ENCODE measurements around the gene C6orf62. TPM values are rescaled to one million over a fixed set of nuclear protein-coding genes. Genes with fewer than 3 reads are reported as not detected.

C6orf62 gene
- total RNA-seq, 4 donors from 2014 or later: 58.4 to 108 (median 87.3) TPM

- TF ChIP-seq POLR2A (IDR thresholded peaks at IDR 0.05) (no peak), CTCF (IDR thresholded peaks at IDR 0.05) (no peak)
These were observed 59.4 kb downstream of the C6orf62 start for GRCh38 chr6:24659561-24659960.

GRCh38 chr6:24658573-24659560 is 60.1 kb downstream of the C6orf62 start:
- WGBS, 2 donors: 76 to 83% methylated on average over 9 of the region's 9 CpGs
- H3K4me3 ChIP-seq (replicated peaks in 1 of 3): no peak overlapping the region
- no peaks in the 10 kb centered on the region for H3K27me3 ChIP-seq
- intact Hi-C loops (cut with DNase I): no loop called here
- no peak overlapping the region for H3K27ac ChIP-seq
- no peaks in the 10 kb centered on the region for H3K4me1 ChIP-seq
- TF ChIP-seq CTCF (IDR thresholded peaks at IDR 0.05) (no peak), POLR2A (IDR thresholded peaks at IDR 0.05) (no peak)
- H3K9me3 ChIP-seq: no peaks in the 10 kb centered on the region
- peaks cover 3 to 13% of the 10 kb centered on the region in 2 donors for H3K36me3 ChIP-seq
- no peak for DNase-seq

More at GRCh38 chr6:24659561-24659960, 59.4 kb downstream of the C6orf62 start:
- intact Hi-C loops (cut with DNase I): no loop called here
- DNase-seq: no peak
- no peak overlapping the region for H3K4me3 ChIP-seq (replicated peaks in 1 of 3)
- no peaks in the 10 kb centered on the region for H3K27me3 ChIP-seq
- no peaks in the 10 kb centered on the region for H3K9me3 ChIP-seq
- H3K4me1 ChIP-seq: no peaks in the 10 kb centered on the region
- peaks cover 3 to 10% of the 10 kb centered on the region in 2 donors for H3K36me3 ChIP-seq
- WGBS, 2 donors: 81 to 86% methylated on average over 1 of the region's 1 CpG
- no peak overlapping the region for H3K27ac ChIP-seq

GRCh38 chr6:24655215-24655614 is 63.7 kb downstream of the C6orf62 start:
- intact Hi-C loops (cut with DNase I): no loop called here
- no peak for DNase-seq
- no peaks in the 10 kb centered on the region for H3K4me1 ChIP-seq
- no peak overlapping the region for H3K4me3 ChIP-seq (replicated peaks in 1 of 3)
- H3K27ac ChIP-seq: no peak overlapping the region
- no peaks in the 10 kb centered on the region for H3K9me3 ChIP-seq
- TF ChIP-seq CTCF (IDR thresholded peaks at IDR 0.05): no peak
- no peak for TF ChIP-seq POLR2A (IDR thresholded peaks at IDR 0.05)
- H3K36me3 ChIP-seq: peaks cover 20 to 26% of the 10 kb centered on the region in 2 donors
- WGBS, 2 donors: 77 to 81% methylated on average over 1 of the region's 1 CpG
- no peaks in the 10 kb centered on the region for H3K27me3 ChIP-seq

Other genes with a start within 250 kb of the C6orf62 start
- 10 to 100 TPM in 1 of 4 donors, 1 to 10 TPM in 3; 5.1 to 15.2 (median 8.5) TPM for gene GPLD1, start 229.6 kb downstream of the C6orf62 start, total RNA-seq
- gene ALDH5A1, start 224.2 kb downstream of the C6orf62 start, total RNA-seq: 10 to 100 TPM; 10.7 to 20.4 (median 18.8) TPM
- gene KIAA0319, start 73.0 kb downstream of the C6orf62 start, total RNA-seq: under 1 TPM in 2 of 4 donors, not detected in 2; under 0.01 to 0.11 TPM
- 10 to 100 TPM; 16.8 to 45.6 (median 28.1) TPM for gene TDP2, start 52.3 kb downstream of the C6orf62 start, total RNA-seq
- gene ACOT13, start 52.1 kb downstream of the C6orf62 start, total RNA-seq: 10 to 100 TPM in 2 of 4 donors, 1 to 10 TPM in 2; 5.5 to 13.3 (median 8.6) TPM
- 10 to 100 TPM in 2 of 4 donors, 1 to 10 TPM in 2; 9.4 to 25.8 (median 14.5) TPM for gene GMNN, start 55.8 kb upstream of the C6orf62 start, total RNA-seq
- gene ARMH2, start 79.8 kb upstream of the C6orf62 start, total RNA-seq: not detected
- gene RIPOR2, start 216.8 kb upstream of the C6orf62 start, total RNA-seq: 10 to 100 TPM in 1 of 4 donors, 1 to 10 TPM in 3; 3.1 to 13.0 (median 8.4) TPM

All from thyroid gland (tissue), 4 donors.